Measurements from ENCODE around the gene OR7G2.
"Not testable (repeated sequence)": the region's sequence is repeated elsewhere in the genome, so short reads cannot be mapped to it uniquely, and the experiment has no call there.

Gene OR7G2

GRCh38 chr19:9116547-9116946, 9.3 kb upstream of the OR7G2 start:
- Mint-ChIP-seq H3K27me3 (ENCODE audit: low read depth) (no peaks in the 10 kb centered on the region), H3K27ac (no peak overlapping the region), H3K4me1 (ENCODE audit: low read depth) (no peaks in the 10 kb centered on the region), H3K9me3 (peaks cover 10% of the 10 kb centered on the region), H3K4me3 (no peak overlapping the region), H3K36me3 (ENCODE audit: low read depth) (no peaks in the 10 kb centered on the region)

GRCh38 chr19:9115307-9115813, 8.1 kb upstream of the OR7G2 start, which contains the start of gene OR7G1:
Gene OR7G1 (minus strand): TSS chr19:9115763. CDS start chr19:9115763, 0 bp downstream.
- Mint-ChIP-seq H3K9me3 (peaks cover 6% of the 10 kb centered on the region), H3K36me3 (ENCODE audit: low read depth) (no peaks in the 10 kb centered on the region), H3K4me1 (ENCODE audit: low read depth) (no peaks in the 10 kb centered on the region), H3K27me3 (ENCODE audit: low read depth) (no peaks in the 10 kb centered on the region), H3K27ac (no peak within 1 kb of the TSS), H3K4me3 (no peak within 1 kb of the TSS)

GRCh38 chr19:9109959-9110358, 2.7 kb upstream of the OR7G2 start:
- H3K9me3 Mint-ChIP-seq: peaks cover 3% of the 10 kb centered on the region
- H3K4me3 Mint-ChIP-seq: no peak overlapping the region
- no peaks in the 10 kb centered on the region for H3K36me3 Mint-ChIP-seq (ENCODE audit: low read depth)
- no peak overlapping the region for H3K27ac Mint-ChIP-seq
- H3K27me3 Mint-ChIP-seq (ENCODE audit: low read depth): no peaks in the 10 kb centered on the region
- no peaks in the 10 kb centered on the region for H3K4me1 Mint-ChIP-seq (ENCODE audit: low read depth)

GRCh38 chr19:9086761-9087160, 20.5 kb downstream of the OR7G2 start, which contains the start of gene OR1M1:
Gene OR1M1 (plus strand): TSS chr19:9087061. CDS start chr19:9093245, 6,184 bp downstream.
- no peak within 1 kb of the TSS for H3K4me3 Mint-ChIP-seq
- no peaks in the 10 kb centered on the region for H3K27me3 Mint-ChIP-seq (ENCODE audit: low read depth)
- H3K27ac Mint-ChIP-seq: no peak within 1 kb of the TSS
- no peaks in the 10 kb centered on the region for H3K4me1 Mint-ChIP-seq (ENCODE audit: low read depth)
- no peaks in the 10 kb centered on the region for H3K9me3 Mint-ChIP-seq
- H3K36me3 Mint-ChIP-seq (ENCODE audit: low read depth): no peaks in the 10 kb centered on the region

- no peaks in the 10 kb centered on the region for H3K36me3 Mint-ChIP-seq (ENCODE audit: low read depth)
- no peaks in the 10 kb centered on the region for H3K9me3 Mint-ChIP-seq
- H3K4me3 Mint-ChIP-seq: no peak overlapping the region
- H3K27me3 Mint-ChIP-seq (ENCODE audit: low read depth): no peaks in the 10 kb centered on the region
- peaks cover 1% of the 10 kb centered on the region for H3K4me1 Mint-ChIP-seq (ENCODE audit: low read depth)
- H3K27ac Mint-ChIP-seq: no peak overlapping the region
Measured at GRCh38 chr19:9078651-9079050, 28.6 kb downstream of the OR7G2 start.

- Mint-ChIP-seq H3K27ac (no peak overlapping the region), H3K4me1 (ENCODE audit: low read depth) (peaks cover 1% of the 10 kb centered on the region), H3K9me3 (no peaks in the 10 kb centered on the region), H3K36me3 (ENCODE audit: low read depth) (no peaks in the 10 kb centered on the region), H3K4me3 (no peak overlapping the region), H3K27me3 (ENCODE audit: low read depth) (no peaks in the 10 kb centered on the region)
Measured at GRCh38 chr19:9076901-9077300, 30.4 kb downstream of the OR7G2 start.

- H3K4me1 Mint-ChIP-seq (ENCODE audit: low read depth): peaks cover 1% of the 10 kb centered on the region
- no peaks in the 10 kb centered on the region for H3K36me3 Mint-ChIP-seq (ENCODE audit: low read depth)
- no peak overlapping the region for H3K4me3 Mint-ChIP-seq
- no peaks in the 10 kb centered on the region for H3K9me3 Mint-ChIP-seq
- H3K27ac Mint-ChIP-seq: no peak overlapping the region
- H3K27me3 Mint-ChIP-seq (ENCODE audit: low read depth): no peaks in the 10 kb centered on the region
Measured at GRCh38 chr19:9075064-9075949, 32.0 kb downstream of the OR7G2 start.

GRCh38 chr19:9073806-9074205, 33.5 kb downstream of the OR7G2 start:
- Mint-ChIP-seq H3K4me3 (no peak overlapping the region), H3K36me3 (ENCODE audit: low read depth) (no peaks in the 10 kb centered on the region), H3K27me3 (ENCODE audit: low read depth) (no peaks in the 10 kb centered on the region), H3K27ac (no peak overlapping the region), H3K9me3 (no peaks in the 10 kb centered on the region), H3K4me1 (ENCODE audit: low read depth) (no peaks in the 10 kb centered on the region)

GRCh38 chr19:9071720-9072119, 35.6 kb downstream of the OR7G2 start:
- H3K27ac Mint-ChIP-seq: not testable (repeated sequence)

GRCh38 chr19:9070066-9070465, 37.2 kb downstream of the OR7G2 start:
- no peaks in the 10 kb centered on the region for H3K9me3 Mint-ChIP-seq
- H3K4me3 Mint-ChIP-seq: no peak overlapping the region
- H3K36me3 Mint-ChIP-seq (ENCODE audit: low read depth): no peaks in the 10 kb centered on the region
- H3K4me1 Mint-ChIP-seq (ENCODE audit: low read depth): no peaks in the 10 kb centered on the region
- no peaks in the 10 kb centered on the region for H3K27me3 Mint-ChIP-seq (ENCODE audit: low read depth)
- no peak overlapping the region for H3K27ac Mint-ChIP-seq

More at GRCh38 chr19:9071720-9072119, 35.6 kb downstream of the OR7G2 start:
- not testable (repeated sequence) for H3K36me3 Mint-ChIP-seq (ENCODE audit: low read depth); H3K9me3 Mint-ChIP-seq; H3K27me3 Mint-ChIP-seq (ENCODE audit: low read depth); H3K4me1 Mint-ChIP-seq (ENCODE audit: low read depth); H3K4me3 Mint-ChIP-seq

- no peak overlapping the region for H3K27ac Mint-ChIP-seq
- no peaks in the 10 kb centered on the region for H3K27me3 Mint-ChIP-seq (ENCODE audit: low read depth)
- no peaks in the 10 kb centered on the region for H3K9me3 Mint-ChIP-seq
- H3K36me3 Mint-ChIP-seq (ENCODE audit: low read depth): no peaks in the 10 kb centered on the region
- H3K4me3 Mint-ChIP-seq: no peak overlapping the region
- H3K4me1 Mint-ChIP-seq (ENCODE audit: low read depth): no peaks in the 10 kb centered on the region
Measured at GRCh38 chr19:9065457-9066014, 41.7 kb downstream of the OR7G2 start.

- Mint-ChIP-seq H3K9me3 (peaks cover 4% of the 10 kb centered on the region), H3K4me3 (no peak overlapping the region), H3K4me1 (ENCODE audit: low read depth) (no peaks in the 10 kb centered on the region), H3K27me3 (ENCODE audit: low read depth) (no peaks in the 10 kb centered on the region), H3K27ac (no peak overlapping the region), H3K36me3 (ENCODE audit: low read depth) (no peaks in the 10 kb centered on the region)
Measured at GRCh38 chr19:9061879-9062278, 45.4 kb downstream of the OR7G2 start.

- no peak overlapping the region for H3K27ac Mint-ChIP-seq
Measured at GRCh38 chr19:9060564-9061340, 46.5 kb downstream of the OR7G2 start.

GRCh38 chr19:9058905-9059667, 48.2 kb downstream of the OR7G2 start:
- H3K4me3 Mint-ChIP-seq: no peak overlapping the region

More at GRCh38 chr19:9060564-9061340, 46.5 kb downstream of the OR7G2 start:
- Mint-ChIP-seq H3K36me3 (ENCODE audit: low read depth) (no peaks in the 10 kb centered on the region), H3K9me3 (peaks cover 4% of the 10 kb centered on the region), H3K4me1 (ENCODE audit: low read depth) (no peaks in the 10 kb centered on the region), H3K27me3 (ENCODE audit: low read depth) (no peaks in the 10 kb centered on the region), H3K4me3 (no peak overlapping the region)

More at GRCh38 chr19:9058905-9059667, 48.2 kb downstream of the OR7G2 start:
- Mint-ChIP-seq H3K27ac (no peak overlapping the region), H3K27me3 (ENCODE audit: low read depth) (no peaks in the 10 kb centered on the region), H3K36me3 (ENCODE audit: low read depth) (no peaks in the 10 kb centered on the region), H3K9me3 (peaks cover 4% of the 10 kb centered on the region), H3K4me1 (ENCODE audit: low read depth) (no peaks in the 10 kb centered on the region)
